B cell (primary cell): ENCODE measurements around the gene GMEB2.
"Not testable (repeated sequence)": the region's sequence is repeated elsewhere in the genome, so short reads cannot be mapped to it uniquely, and the experiment has no call there.

ENCODE experiments used
- EZH2 ChIP-seq: IDR thresholded peaks from 2 replicates; pipeline ENCODE4 v1.6.1; 2012; ENCODE audit warnings: borderline replicate concordance, low read depth, mild to moderate bottlenecking, moderate library complexity, low read length; ENCODE audit not compliant: insufficient read depth, poor library complexity, severe bottlenecking
- TF ChIP-seq, protein P1 (sequence below): fragments of 200-600 bp; IDR thresholded peaks from one replicate; pipeline ENCODE4 v1.8.0; 2022; ENCODE audit warnings: antibody characterized with exemption, mild to moderate bottlenecking

DNA sequence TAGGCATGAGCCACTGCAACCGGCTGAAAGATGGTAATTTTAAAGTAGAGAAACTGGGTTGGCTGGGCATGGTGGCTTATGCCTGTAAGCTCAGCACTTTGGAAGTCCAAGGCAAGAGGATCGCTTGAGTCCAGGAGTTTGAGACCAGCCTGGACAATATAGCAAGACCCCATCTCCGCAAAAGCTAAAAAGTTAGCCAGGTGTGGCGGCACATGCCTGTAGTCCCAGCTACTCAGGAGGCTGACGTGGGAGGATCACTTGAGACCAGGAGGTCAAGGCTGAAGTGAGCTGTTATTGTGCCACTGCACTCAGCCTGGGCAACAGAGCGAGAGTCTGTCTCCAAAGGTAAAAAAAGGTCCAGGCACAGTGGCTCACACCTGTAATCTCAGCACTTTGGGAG is 4.1 kb upstream of the GMEB2 start:
- TF ChIP-seq, protein P1, sequence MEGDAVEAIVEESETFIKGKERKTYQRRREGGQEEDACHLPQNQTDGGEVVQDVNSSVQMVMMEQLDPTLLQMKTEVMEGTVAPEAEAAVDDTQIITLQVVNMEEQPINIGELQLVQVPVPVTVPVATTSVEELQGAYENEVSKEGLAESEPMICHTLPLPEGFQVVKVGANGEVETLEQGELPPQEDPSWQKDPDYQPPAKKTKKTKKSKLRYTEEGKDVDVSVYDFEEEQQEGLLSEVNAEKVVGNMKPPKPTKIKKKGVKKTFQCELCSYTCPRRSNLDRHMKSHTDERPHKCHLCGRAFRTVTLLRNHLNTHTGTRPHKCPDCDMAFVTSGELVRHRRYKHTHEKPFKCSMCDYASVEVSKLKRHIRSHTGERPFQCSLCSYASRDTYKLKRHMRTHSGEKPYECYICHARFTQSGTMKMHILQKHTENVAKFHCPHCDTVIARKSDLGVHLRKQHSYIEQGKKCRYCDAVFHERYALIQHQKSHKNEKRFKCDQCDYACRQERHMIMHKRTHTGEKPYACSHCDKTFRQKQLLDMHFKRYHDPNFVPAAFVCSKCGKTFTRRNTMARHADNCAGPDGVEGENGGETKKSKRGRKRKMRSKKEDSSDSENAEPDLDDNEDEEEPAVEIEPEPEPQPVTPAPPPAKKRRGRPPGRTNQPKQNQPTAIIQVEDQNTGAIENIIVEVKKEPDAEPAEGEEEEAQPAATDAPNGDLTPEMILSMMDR = not testable (repeated sequence)
- not testable (repeated sequence) for TF ChIP-seq EZH2
